PC-9 (cell line): ENCODE measurements around the gene ATP11B. TPM values are rescaled to one million over a fixed set of nuclear protein-coding genes. Genes with fewer than 3 reads are reported as not detected.
A peak's percentile ranks its signal among the peaks of the same experiment; 100 is the strongest.

ENCODE experiments used
- BruUV-seq: library from RNA; stranded (reverse); fragments of 400-500 nt; replicated peaks from 2 replicates; lab custom pipeline; 2021; lab: Mats Ljungman, UMichigan
- CTCF ChIA-PET: fragments of 300-600 bp; sonication (Branson Sonifier 250); formaldehyde crosslinking; loops from one replicate; lab custom pipeline; 2022; ENCODE audit warnings: antibody characterized with exemption; lab: Charles Lee
- POLR2A ChIA-PET: fragments of 300-600 bp; sonication (Branson Sonifier 250); formaldehyde crosslinking; loops from one replicate; lab custom pipeline; 2022; ENCODE audit warnings: antibody characterized with exemption; ENCODE audit not compliant: unreplicated experiment; lab: Charles Lee
- DNase-seq, 2 experiments: peaks; one replicate each; pipeline versions ENCODE4 v3.0.0 to v3.0.0-alpha.2; 2015 to 2022; ENCODE audit warnings: mixed read lengths in 1 of 2
- H2AFZ ChIP-seq: fragments of 200-600 bp; sonication (generic); 2 replicates; pipeline ENCODE4 v1.8.1; 2017; ENCODE audit warnings: antibody characterized with exemption
- H3F3A ChIP-seq: fragments of 200-600 bp; sonication (generic); 2 replicates; pipeline ENCODE4 v1.8.1; 2017; ENCODE audit warnings: antibody characterized with exemption, mild to moderate bottlenecking, low read depth; ENCODE audit not compliant: insufficient read depth
- H3K27ac ChIP-seq: fragments of 200-600 bp; sonication (generic); 2 replicates; pipeline ENCODE4 v1.6.1; 2016; ENCODE audit warnings: mixed run types
- H3K27me3 ChIP-seq: fragments of 200-600 bp; sonication (generic); 2 replicates; pipeline ENCODE4 v1.6.1; 2016; ENCODE audit warnings: low read depth, mixed run types; ENCODE audit not compliant: insufficient read depth
- H3K36me3 ChIP-seq: fragments of 200-600 bp; sonication (generic); 2 replicates; pipeline ENCODE4 v1.6.1; 2016; ENCODE audit warnings: low read depth, mixed run types
- H3K4me1 ChIP-seq: fragments of 200-600 bp; sonication (generic); replicated peaks from 2 replicates; pipeline ENCODE4 v1.6.1; 2016; ENCODE audit warnings: mixed run types; ENCODE audit not compliant: insufficient read depth
- H3K4me2 ChIP-seq: fragments of 200-600 bp; sonication (generic); 2 replicates; pipeline ENCODE4 v1.6.1; 2017; ENCODE audit warnings: mixed run types
- H3K4me3 ChIP-seq: fragments of 200-600 bp; sonication (generic); 2 replicates; pipeline ENCODE4 v1.6.1; 2016; ENCODE audit warnings: mixed run types
- H3K79me2 ChIP-seq: fragments of 200-600 bp; sonication (generic); 2 replicates; pipeline ENCODE4 v1.6.1; 2017; ENCODE audit warnings: low read depth, mixed run types
- H3K9me2 ChIP-seq: fragments of 200-600 bp; sonication (generic); 2 replicates; pipeline ENCODE4 v1.8.1; 2017; ENCODE audit warnings: mild to moderate bottlenecking; ENCODE audit not compliant: insufficient read depth
- H3K9me3 ChIP-seq: fragments of 200-600 bp; sonication (generic); 2 replicates; pipeline ENCODE4 v1.8.1; 2016; ENCODE audit warnings: low read depth; ENCODE audit not compliant: insufficient read depth
- H4K20me1 ChIP-seq: fragments of 200-600 bp; sonication (generic); 2 replicates; pipeline ENCODE4 v1.8.1; 2017; ENCODE audit not compliant: insufficient read depth
- CTCF ChIP-seq: fragments of 200-600 bp; sonication (generic); conservative IDR thresholded peaks from 2 replicates; pipeline ENCODE4 v1.6.1; 2017; ENCODE audit warnings: mixed run types, antibody characterized with exemption, mild to moderate bottlenecking, moderate library complexity
- EZH2 ChIP-seq: fragments of 200-600 bp; sonication (generic); IDR thresholded peaks from 2 replicates; pipeline ENCODE4 v1.8.0; 2017; ENCODE audit warnings: antibody characterized with exemption, low read depth
- intact Hi-C: fragments of 100-400 bp; cut with micrococcal nuclease; formaldehyde crosslinking; loops from one replicate; pipeline ENCODE4 v1.10.0; 2022; ENCODE audit not compliant: unreplicated experiment
- total RNA-seq: library from RNA; stranded (reverse); gene quantifications from 2 replicates; pipeline ENCODE4 v1.2.3, GENCODE V29; 2021

Gene ATP11B
- total RNA-seq, 1 experiment from 2014 or later: 66.5 TPM

GRCh38 chr3:182906036-182906435 lies 112.7 kb downstream of the ATP11B start:
- H3K4me1 ChIP-seq: no peaks in the 10 kb centered on the region
- no peak overlapping the region for H3K4me3 ChIP-seq
- CTCF ChIA-PET: no interaction called here
- H3K79me2 ChIP-seq: no peaks in the 10 kb centered on the region
- H3K27ac ChIP-seq: no peak overlapping the region
- peaks cover 18% of the 10 kb centered on the region for H3F3A ChIP-seq
- H4K20me1 ChIP-seq: no peaks in the 10 kb centered on the region
- TF ChIP-seq EZH2: no peak
- no peak for TF ChIP-seq CTCF
- no peaks in the 10 kb centered on the region for H3K9me2 ChIP-seq
- BruUV-seq: no TSS peak
- H3K36me3 ChIP-seq: peaks cover 7% of the 10 kb centered on the region
- no peak for DNase-seq
- intact Hi-C loops: loop anchor here (5.0 kb wide), 2 partner anchors 194 to 276 kb away; no protein-coding TSS in a partner anchor
- H2AFZ ChIP-seq: no peak overlapping the region
- H3K4me2 ChIP-seq: no peak overlapping the region
- no peaks in the 10 kb centered on the region for H3K27me3 ChIP-seq
- no peaks in the 10 kb centered on the region for H3K9me3 ChIP-seq
- POLR2A ChIA-PET: no interaction called here

- Histone ChIP-seq H3K4me2 (no peak overlapping the region), H4K20me1 (no peaks in the 10 kb centered on the region), H3K9me3 (no peaks in the 10 kb centered on the region), H3K4me3 (no peak overlapping the region), H3K36me3 (peaks cover 7% of the 10 kb centered on the region; the same call in 1 of the 2 replicates), H3K27ac (no peak overlapping the region), H3K9me2 (no peaks in the 10 kb centered on the region), H3K79me2 (no peaks in the 10 kb centered on the region), H3F3A (peaks cover 18% of the 10 kb centered on the region), H3K27me3 (no peaks in the 10 kb centered on the region), H2AFZ (no peak overlapping the region), H3K4me1 (no peaks in the 10 kb centered on the region)
- POLR2A ChIA-PET: interaction anchor here (0.6 kb wide), 1 partner anchor 937 kb away, joined by 3 read pairs; no protein-coding TSS in a partner anchor
- no peak for TF ChIP-seq CTCF
- no peak for TF ChIP-seq EZH2
- CTCF ChIA-PET: interaction anchor here (0.6 to 1.2 kb wide), 3 partner anchors 16 to 1364 kb away, joined by 3 read pairs; no protein-coding TSS in a partner anchor
- DNase-seq: no peak
- intact Hi-C loops: loop anchor here (2.0 to 5.0 kb wide), 4 partner anchors 196 to 478 kb away; no protein-coding TSS in a partner anchor
- BruUV-seq: no TSS peak
Observed at GRCh38 chr3:182908471-182908870, 115.2 kb downstream of the ATP11B start.

- peaks cover 14% of the 10 kb centered on the region for H3F3A ChIP-seq
- ChIA-PET CTCF (interaction anchor here (0.7 to 0.9 kb wide), 4 partner anchors 52 to 476 kb away, joined by 3 to 4 read pairs (median 4); no protein-coding TSS in a partner anchor), POLR2A (interaction anchor here (0.5 to 0.6 kb wide), 2 partner anchors 115 to 118 kb away, joined by 4 read pairs; no protein-coding TSS in a partner anchor)
- no peaks in the 10 kb centered on the region for H3K9me3 ChIP-seq
- H3K79me2 ChIP-seq: no peaks in the 10 kb centered on the region
- H3K27ac ChIP-seq: no peak overlapping the region
- no peaks in the 10 kb centered on the region for H4K20me1 ChIP-seq
- H3K4me1 ChIP-seq: no peaks in the 10 kb centered on the region
- no peaks in the 10 kb centered on the region for H3K27me3 ChIP-seq
- no TSS peak for BruUV-seq
- intact Hi-C loops: loop anchor here (2.0 to 5.0 kb wide), 4 partner anchors 197 to 477 kb away; no protein-coding TSS in a partner anchor
- peak; percentile 83 for TF ChIP-seq CTCF
- TF ChIP-seq EZH2: no peak
- H3K4me3 ChIP-seq: no peak overlapping the region
- H2AFZ ChIP-seq: no peak overlapping the region
- no peaks in the 10 kb centered on the region for H3K9me2 ChIP-seq
- no peak overlapping the region for H3K4me2 ChIP-seq
- DNase-seq: no peak
- peaks cover 7% of the 10 kb centered on the region; the same call in 1 of the 2 replicates for H3K36me3 ChIP-seq
Observed at GRCh38 chr3:182909318-182910040, 116.2 kb downstream of the ATP11B start.
